Endothelial cell (in vitro differentiated cells): Measurements from ENCODE around the gene ACTN2. TPM values are rescaled to one million over a fixed set of nuclear protein-coding genes. Genes with fewer than 3 reads are reported as not detected.

Source experiments
- DNase-seq: peaks from one replicate; pipeline ENCODE4 v3.0.0; 2021; ENCODE audit warnings: low spot score
- H3K27ac Mint-ChIP-seq: one replicate; pipeline ENCODE4 v1.8.0; 2021; ENCODE audit warnings: mixed read lengths, inconsistent platforms; ENCODE audit not compliant: unreplicated experiment
- H3K27me3 Mint-ChIP-seq: one replicate; pipeline ENCODE4 v1.8.0; 2021; ENCODE audit warnings: mild to moderate bottlenecking, moderate library complexity, mixed read lengths, inconsistent platforms; ENCODE audit not compliant: unreplicated experiment
- H3K36me3 Mint-ChIP-seq: one replicate; pipeline ENCODE4 v1.8.0; 2021; ENCODE audit warnings: mild to moderate bottlenecking, low read depth, mixed read lengths, inconsistent platforms; ENCODE audit not compliant: unreplicated experiment
- H3K4me1 Mint-ChIP-seq: one replicate; pipeline ENCODE4 v1.8.0; 2021; ENCODE audit warnings: mild to moderate bottlenecking, mixed read lengths, inconsistent platforms; ENCODE audit not compliant: unreplicated experiment
- H3K4me3 Mint-ChIP-seq: one replicate; pipeline ENCODE4 v1.8.0; 2021; ENCODE audit warnings: mild to moderate bottlenecking, mixed read lengths, inconsistent platforms; ENCODE audit not compliant: unreplicated experiment
- H3K9me3 Mint-ChIP-seq: one replicate; pipeline ENCODE4 v1.8.0; 2021; ENCODE audit warnings: mixed read lengths, inconsistent platforms; ENCODE audit not compliant: unreplicated experiment
- CTCF ChIP-seq: fragments of 200-600 bp; sonication (generic); IDR thresholded peaks from one replicate; pipeline ENCODE4 v1.5.0; 2021; ENCODE audit warnings: antibody characterized with exemption; ENCODE audit not compliant: unreplicated experiment
- total RNA-seq: library from RNA; stranded (reverse); fragmentation: NEBNext Ultra II Directional; extraction: Animal tissue kit (Norgen Biotek cat#: 25700); gene quantifications from one replicate; pipeline ENCODE4 v1.2.1, GENCODE V29; 2021; ENCODE audit not compliant: unreplicated experiment

Gene ACTN2
- total RNA-seq, 1 donor from 2014 or later, result 0.21 TPM

GRCh38 chr1:236700903-236701302, 14.6 kb downstream of the ACTN2 start:
- Mint-ChIP-seq H3K9me3 (no peaks in the 10 kb centered on the region), H3K4me1 (peaks cover 2% of the 10 kb centered on the region)

GRCh38 chr1:236701782-236702181, 15.5 kb downstream of the ACTN2 start:
- peaks cover 2% of the 10 kb centered on the region for H3K4me1 Mint-ChIP-seq
- no peak overlapping the region for H3K27ac Mint-ChIP-seq
- no peaks in the 10 kb centered on the region for H3K36me3 Mint-ChIP-seq
- no peaks in the 10 kb centered on the region for H3K9me3 Mint-ChIP-seq
- H3K27me3 Mint-ChIP-seq, result peaks cover 2% of the 10 kb centered on the region
- TF ChIP-seq CTCF, result no peak
- no peak overlapping the region for H3K4me3 Mint-ChIP-seq
- DNase-seq, result no peak

More at GRCh38 chr1:236700903-236701302, 14.6 kb downstream of the ACTN2 start:
- TF ChIP-seq CTCF, result no peak
- no peak overlapping the region for H3K4me3 Mint-ChIP-seq
- no peak for DNase-seq
- H3K36me3 Mint-ChIP-seq, result no peaks in the 10 kb centered on the region
- peaks cover 2% of the 10 kb centered on the region for H3K27me3 Mint-ChIP-seq
- no peak overlapping the region for H3K27ac Mint-ChIP-seq

DNA sequence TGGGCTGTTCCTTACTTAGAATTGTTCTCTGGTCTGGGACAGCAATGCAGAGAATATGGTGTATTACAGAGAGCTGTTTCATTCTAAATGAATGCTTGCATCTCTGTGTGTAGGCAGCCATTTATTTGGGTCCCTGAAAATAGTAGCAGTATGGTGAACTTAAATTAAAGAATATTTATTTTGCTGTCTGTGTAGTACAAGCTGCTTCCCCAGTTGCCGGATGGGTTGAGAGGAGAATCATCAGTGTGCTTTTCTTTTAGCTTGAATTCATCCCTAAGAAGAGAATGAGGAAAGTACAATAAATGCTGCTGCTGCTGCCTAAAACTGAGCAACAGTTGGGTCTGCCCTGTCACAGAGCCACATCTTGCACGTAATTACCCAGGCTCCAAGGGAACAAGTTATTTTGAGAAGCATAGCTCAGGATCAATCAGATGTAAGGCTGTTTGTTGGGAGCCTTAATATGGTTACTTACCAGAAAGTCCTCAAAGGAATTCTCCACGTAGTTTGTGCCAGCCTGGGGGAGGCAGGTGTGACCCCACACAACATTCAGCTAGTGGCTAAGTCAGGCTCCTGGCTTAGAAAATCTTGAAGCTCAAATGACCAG, 16.6 kb downstream of the ACTN2 start:
- Mint-ChIP-seq H3K27ac (no peak overlapping the region), H3K9me3 (no peaks in the 10 kb centered on the region), H3K27me3 (peaks cover 2% of the 10 kb centered on the region), H3K36me3 (no peaks in the 10 kb centered on the region), H3K4me1 (peaks cover 2% of the 10 kb centered on the region), H3K4me3 (no peak overlapping the region)
- DNase-seq, result no peak
- no peak for TF ChIP-seq CTCF

DNA sequence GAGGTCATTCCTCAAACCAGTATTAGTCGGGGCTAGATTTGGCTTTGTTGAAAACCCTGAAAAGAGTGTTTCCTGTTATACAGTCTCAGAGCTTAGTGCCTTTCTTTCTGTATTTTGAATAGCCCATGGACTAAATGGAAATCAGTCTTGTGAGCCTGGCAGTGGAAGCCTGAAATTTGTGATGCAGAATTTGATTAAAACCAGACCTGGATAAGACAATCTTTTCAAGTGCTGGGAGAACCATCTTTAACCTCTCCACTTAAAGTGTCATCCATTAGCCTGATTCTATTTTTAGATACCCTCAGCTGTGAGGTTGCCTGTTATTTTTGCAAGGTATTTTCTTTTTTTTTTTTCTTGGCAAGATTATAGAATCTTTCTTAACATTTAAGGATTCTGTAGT, 19.5 kb downstream of the ACTN2 start:
- peaks cover 2% of the 10 kb centered on the region for H3K27me3 Mint-ChIP-seq
- DNase-seq, result no peak
- H3K4me3 Mint-ChIP-seq, result no peak overlapping the region
- H3K36me3 Mint-ChIP-seq, result no peaks in the 10 kb centered on the region
- H3K27ac Mint-ChIP-seq, result no peak overlapping the region
- no peak for TF ChIP-seq CTCF
- H3K4me1 Mint-ChIP-seq, result no peaks in the 10 kb centered on the region
- H3K9me3 Mint-ChIP-seq, result no peaks in the 10 kb centered on the region

DNA sequence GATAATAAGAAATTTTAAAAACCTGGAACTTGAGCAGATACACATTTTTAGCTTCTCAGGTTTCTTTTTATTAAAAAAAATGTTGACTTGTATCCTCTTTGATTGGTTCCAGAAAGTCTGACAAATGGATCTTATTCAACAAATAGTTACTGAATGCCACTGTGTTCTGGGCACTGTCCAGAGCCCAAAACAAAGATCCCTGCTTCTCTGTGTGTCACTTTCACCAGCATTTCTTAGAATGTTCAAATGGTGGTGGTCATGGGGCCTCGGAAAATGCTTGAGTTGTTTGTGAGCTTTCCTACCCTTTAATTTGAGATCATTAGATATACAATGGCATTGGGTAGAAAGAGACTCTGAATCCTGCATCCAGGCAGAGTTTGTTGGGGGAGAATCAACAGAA, 19.9 kb downstream of the ACTN2 start:
- H3K36me3 Mint-ChIP-seq, result no peaks in the 10 kb centered on the region
- H3K27ac Mint-ChIP-seq, result no peak overlapping the region
- no peaks in the 10 kb centered on the region for H3K9me3 Mint-ChIP-seq
- no peak overlapping the region for H3K4me3 Mint-ChIP-seq
- no peak for DNase-seq
- peaks cover 2% of the 10 kb centered on the region for H3K27me3 Mint-ChIP-seq
- H3K4me1 Mint-ChIP-seq, result no peaks in the 10 kb centered on the region
- TF ChIP-seq CTCF, result no peak
